Activated naive CD8-positive, alpha-beta T cell treated with anti-CD3 and anti-CD28 coated beads for 36 hours (primary cell): Measurements from ENCODE around the gene KLF3. TPM values are rescaled to one million over a fixed set of nuclear protein-coding genes. Genes with fewer than 3 reads are reported as not detected.
A peak's percentile ranks its signal among the peaks of the same experiment; 100 is the strongest.

ENCODE experiments used
- DNase-seq: peaks from one replicate; pipeline ENCODE4 v3.0.0; 2021
- H3K27ac Mint-ChIP-seq: one replicate; pipeline ENCODE4 v1.8.0; 2022; ENCODE audit warnings: mild to moderate bottlenecking, moderate library complexity, mixed read lengths
- H3K27me3 Mint-ChIP-seq: one replicate; pipeline ENCODE4 v1.8.0; 2022; ENCODE audit warnings: mild to moderate bottlenecking, mixed read lengths
- H3K36me3 Mint-ChIP-seq: one replicate; pipeline ENCODE4 v1.8.0; 2021; ENCODE audit warnings: mild to moderate bottlenecking, mixed read lengths
- H3K4me1 Mint-ChIP-seq: one replicate; pipeline ENCODE4 v1.8.0; 2021; ENCODE audit warnings: mixed read lengths
- H3K4me3 Mint-ChIP-seq: one replicate; pipeline ENCODE4 v1.8.0; 2022; ENCODE audit warnings: mild to moderate bottlenecking, moderate library complexity, mixed read lengths
- H3K9me3 Mint-ChIP-seq: one replicate; pipeline ENCODE4 v1.8.0; 2022; ENCODE audit warnings: mixed read lengths
- total RNA-seq, 2 experiments: library from RNA; stranded (reverse); gene quantifications; one replicate each; pipeline ENCODE4 v1.2.3, GENCODE V29; 2021

KLF3 gene
- total RNA-seq, 2 experiments from 2014 or later = 10.0 to 10.4 TPM

GRCh38 chr4:38692421-38692820 lies 28.4 kb downstream of the KLF3 start:
- Mint-ChIP-seq H3K27me3 (no peaks in the 10 kb centered on the region), H3K27ac (no peak overlapping the region), H3K9me3 (no peaks in the 10 kb centered on the region), H3K4me3 (no peak overlapping the region), H3K4me1 (peaks cover 22% of the 10 kb centered on the region), H3K36me3 (peaks cover 48% of the 10 kb centered on the region)
- no peak for DNase-seq

- peaks cover 11% of the 10 kb centered on the region for H3K4me1 Mint-ChIP-seq
- no peaks in the 10 kb centered on the region for H3K9me3 Mint-ChIP-seq
- H3K4me3 Mint-ChIP-seq = no peak overlapping the region
- H3K36me3 Mint-ChIP-seq = peaks cover 42% of the 10 kb centered on the region
- no peak for DNase-seq
- peak overlapping the region; percentile 71 for H3K27ac Mint-ChIP-seq
- no peaks in the 10 kb centered on the region for H3K27me3 Mint-ChIP-seq
These were observed 29.6 kb downstream of the KLF3 start for GRCh38 chr4:38693569-38693968.

DNA sequence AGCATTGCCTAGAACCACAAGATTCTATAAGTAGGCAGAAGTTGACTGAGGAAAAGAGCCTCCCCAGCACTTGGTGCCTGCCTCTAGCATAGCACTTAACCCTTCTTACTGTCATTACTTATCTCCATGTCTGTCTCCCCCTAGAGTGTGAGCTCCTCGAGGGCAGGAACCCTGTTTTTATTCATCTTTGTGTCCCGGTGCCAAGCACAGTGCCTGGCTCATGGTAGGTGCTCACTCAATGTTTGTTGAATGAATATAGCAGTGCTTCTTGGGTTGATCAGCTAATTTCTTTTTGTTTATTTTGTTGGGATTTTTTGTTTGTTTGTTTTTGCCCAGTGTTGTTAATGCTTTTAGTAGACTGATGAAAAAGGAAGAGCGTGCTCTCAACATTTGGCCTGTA lies 30.3 kb downstream of the KLF3 start:
- Mint-ChIP-seq H3K27ac (peak overlapping the region; percentile 10), H3K4me1 (peaks cover 11% of the 10 kb centered on the region), H3K36me3 (peaks cover 38% of the 10 kb centered on the region), H3K27me3 (no peaks in the 10 kb centered on the region), H3K9me3 (no peaks in the 10 kb centered on the region), H3K4me3 (no peak overlapping the region)
- DNase-seq = no peak

DNA sequence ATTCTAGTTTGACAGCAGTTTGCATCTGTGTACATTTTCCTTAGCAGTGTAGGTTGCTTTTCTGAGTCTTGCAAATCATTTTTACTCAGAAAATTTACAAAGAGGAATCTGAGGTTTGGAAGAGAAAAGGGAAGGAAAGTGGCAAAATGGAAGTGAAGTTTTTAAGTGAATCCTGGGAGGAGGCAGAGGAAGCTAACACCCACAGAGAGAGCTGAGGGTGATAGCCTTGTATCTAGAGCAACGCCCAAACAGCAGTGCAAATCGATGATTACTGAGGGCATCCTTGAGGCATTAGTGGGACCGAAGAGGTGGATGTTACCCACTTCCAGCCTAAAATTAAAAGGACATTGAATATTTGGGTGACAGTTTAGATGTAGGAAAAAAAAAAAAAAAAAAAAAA lies 31.8 kb downstream of the KLF3 start:
- H3K4me3 Mint-ChIP-seq = no peak overlapping the region
- no peaks in the 10 kb centered on the region for H3K9me3 Mint-ChIP-seq
- peaks cover 25% of the 10 kb centered on the region for H3K36me3 Mint-ChIP-seq
- H3K27me3 Mint-ChIP-seq = no peaks in the 10 kb centered on the region
- no peak overlapping the region for H3K27ac Mint-ChIP-seq
- no peak for DNase-seq
- peaks cover 11% of the 10 kb centered on the region for H3K4me1 Mint-ChIP-seq

- H3K27ac Mint-ChIP-seq = no peak overlapping the region
- peaks cover 24% of the 10 kb centered on the region for H3K36me3 Mint-ChIP-seq
- no peaks in the 10 kb centered on the region for H3K27me3 Mint-ChIP-seq
- no peak for DNase-seq
- H3K4me3 Mint-ChIP-seq = no peak overlapping the region
- no peaks in the 10 kb centered on the region for H3K9me3 Mint-ChIP-seq
- H3K4me1 Mint-ChIP-seq = peaks cover 11% of the 10 kb centered on the region
These were observed 32.7 kb downstream of the KLF3 start for GRCh38 chr4:38696697-38697096.

- H3K4me1 Mint-ChIP-seq = peaks cover 11% of the 10 kb centered on the region
- no peaks in the 10 kb centered on the region for H3K9me3 Mint-ChIP-seq
- no peaks in the 10 kb centered on the region for H3K27me3 Mint-ChIP-seq
- H3K36me3 Mint-ChIP-seq = peaks cover 24% of the 10 kb centered on the region
- no peak overlapping the region for H3K4me3 Mint-ChIP-seq
- no peak overlapping the region for H3K27ac Mint-ChIP-seq
- DNase-seq = no peak
These were observed 34.2 kb downstream of the KLF3 start for GRCh38 chr4:38698176-38698575.

DNA sequence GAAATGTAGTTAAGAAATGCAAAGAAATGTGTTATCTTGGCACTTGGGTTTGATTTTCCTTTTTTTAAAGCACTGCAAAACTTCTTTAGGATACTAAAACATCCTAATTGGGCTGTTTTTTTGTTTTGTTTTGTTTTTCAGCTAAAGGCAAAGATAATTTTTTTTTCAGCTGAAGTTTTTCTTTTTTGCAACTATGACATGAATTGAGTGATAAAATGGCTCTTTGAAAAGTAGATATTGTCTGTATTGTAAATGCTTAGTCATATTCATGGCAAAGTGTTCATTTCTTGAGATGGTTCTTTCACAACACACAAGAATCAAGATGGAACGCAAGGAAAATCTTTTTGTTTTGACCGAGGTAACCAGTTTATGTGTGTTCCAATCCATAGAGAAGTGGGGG lies 35.1 kb downstream of the KLF3 start:
- Mint-ChIP-seq H3K27me3 (no peaks in the 10 kb centered on the region), H3K4me1 (peaks cover 5% of the 10 kb centered on the region), H3K9me3 (no peaks in the 10 kb centered on the region), H3K4me3 (no peak overlapping the region), H3K36me3 (peaks cover 18% of the 10 kb centered on the region), H3K27ac (peak overlapping the region; percentile 21)
- DNase-seq = no peak

DNA sequence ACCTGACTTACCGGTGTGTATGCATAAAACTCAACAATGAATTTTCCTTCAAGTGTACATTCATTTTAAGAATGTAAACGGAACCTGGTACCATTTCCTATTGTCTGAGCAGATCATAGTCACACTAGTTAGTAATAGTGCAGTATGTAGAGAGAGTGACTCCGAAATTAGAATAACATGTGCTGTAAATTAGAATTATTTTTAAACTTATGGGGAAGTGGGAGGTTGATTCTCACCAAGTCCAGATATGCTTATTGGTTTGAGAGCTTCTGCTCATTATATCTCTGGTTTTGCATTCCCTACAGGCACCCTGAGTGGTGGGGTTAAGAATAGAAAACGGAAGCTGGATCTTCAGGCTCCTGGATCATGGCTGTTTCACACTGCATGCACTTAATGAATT lies 39.6 kb downstream of the KLF3 start:
- Mint-ChIP-seq H3K4me1 (peaks cover 8% of the 10 kb centered on the region), H3K27ac (no peak overlapping the region)
- no peak for DNase-seq

GRCh38 chr4:38704622-38705154 lies 40.7 kb downstream of the KLF3 start:
- Mint-ChIP-seq H3K27ac (no peak overlapping the region), H3K36me3 (no peaks in the 10 kb centered on the region), H3K27me3 (no peaks in the 10 kb centered on the region), H3K9me3 (no peaks in the 10 kb centered on the region), H3K4me1 (peaks cover 8% of the 10 kb centered on the region), H3K4me3 (no peak overlapping the region)
- no peak for DNase-seq

More for the DNA sequence above, 39.6 kb downstream of the KLF3 start:
- Mint-ChIP-seq H3K9me3 (no peaks in the 10 kb centered on the region), H3K4me3 (no peak overlapping the region), H3K36me3 (peaks cover 2% of the 10 kb centered on the region), H3K27me3 (no peaks in the 10 kb centered on the region)

- Mint-ChIP-seq H3K9me3 (no peaks in the 10 kb centered on the region), H3K27ac (no peak overlapping the region), H3K4me1 (peaks cover 8% of the 10 kb centered on the region), H3K36me3 (no peaks in the 10 kb centered on the region), H3K27me3 (no peaks in the 10 kb centered on the region), H3K4me3 (no peak overlapping the region)
- DNase-seq = no peak
These were observed 42.3 kb downstream of the KLF3 start for GRCh38 chr4:38706301-38706700.

DNA sequence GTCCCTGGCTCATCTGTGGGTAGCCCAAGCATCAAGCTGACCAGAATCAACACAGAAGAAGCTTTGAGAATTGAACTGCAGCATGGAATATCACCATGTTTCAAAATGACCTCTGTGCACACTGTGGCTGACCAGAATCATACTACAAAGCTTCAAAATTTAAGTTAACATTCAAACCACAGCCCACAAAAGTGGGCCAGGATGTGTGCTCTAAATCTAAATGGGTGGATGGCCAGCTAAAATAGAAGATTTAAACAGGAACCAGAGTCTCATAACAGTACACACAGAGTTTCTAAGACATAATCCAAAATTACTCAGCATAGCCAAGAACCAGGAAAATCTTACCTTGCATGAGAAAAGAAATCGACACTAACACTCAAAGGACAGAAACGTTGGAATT lies 46.1 kb downstream of the KLF3 start:
- Mint-ChIP-seq H3K36me3 (peaks cover 9% of the 10 kb centered on the region), H3K9me3 (peaks cover 14% of the 10 kb centered on the region), H3K27ac (no peak overlapping the region), H3K4me1 (peaks cover 8% of the 10 kb centered on the region), H3K4me3 (no peak overlapping the region), H3K27me3 (no peaks in the 10 kb centered on the region)
- DNase-seq = no peak

GRCh38 chr4:38711066-38711465 lies 47.1 kb downstream of the KLF3 start:
- Mint-ChIP-seq H3K9me3 (peaks cover 14% of the 10 kb centered on the region), H3K27me3 (no peaks in the 10 kb centered on the region), H3K4me1 (peaks cover 3% of the 10 kb centered on the region), H3K4me3 (no peak overlapping the region), H3K27ac (no peak overlapping the region), H3K36me3 (peaks cover 9% of the 10 kb centered on the region)
- no peak for DNase-seq

GRCh38 chr4:38715050-38715449 lies 51.1 kb downstream of the KLF3 start:
- Mint-ChIP-seq H3K36me3 (peaks cover 9% of the 10 kb centered on the region), H3K9me3 (peaks cover 14% of the 10 kb centered on the region), H3K27ac (no peak overlapping the region), H3K27me3 (no peaks in the 10 kb centered on the region), H3K4me1 (no peaks in the 10 kb centered on the region), H3K4me3 (no peak overlapping the region)
- no peak for DNase-seq

DNA sequence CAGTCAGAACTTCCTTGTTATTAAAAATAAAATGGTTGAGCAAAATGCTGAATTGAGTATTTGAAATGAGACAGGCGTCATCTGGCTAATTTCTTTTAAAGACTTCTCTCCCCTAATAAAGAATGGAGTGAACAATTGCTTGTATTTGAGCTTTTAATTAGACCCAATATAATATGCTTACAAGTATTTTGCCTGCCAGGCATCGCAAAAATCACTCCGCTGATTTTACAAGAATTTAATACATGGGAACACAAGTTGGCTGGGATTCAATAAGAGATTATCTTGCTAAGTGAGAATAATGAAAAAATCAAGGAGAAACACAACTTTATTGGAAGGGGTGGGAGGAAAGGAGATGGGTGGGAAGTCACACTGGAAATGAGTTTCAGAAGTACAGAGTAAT lies 52.3 kb downstream of the KLF3 start:
- no peak overlapping the region for H3K27ac Mint-ChIP-seq
- H3K36me3 Mint-ChIP-seq = peaks cover 9% of the 10 kb centered on the region
- H3K9me3 Mint-ChIP-seq = peaks cover 14% of the 10 kb centered on the region
- no peaks in the 10 kb centered on the region for H3K27me3 Mint-ChIP-seq
- DNase-seq = no peak
- H3K4me1 Mint-ChIP-seq = no peaks in the 10 kb centered on the region
- no peak overlapping the region for H3K4me3 Mint-ChIP-seq

- Mint-ChIP-seq H3K36me3 (peaks cover 7% of the 10 kb centered on the region), H3K9me3 (peaks cover 9% of the 10 kb centered on the region), H3K4me3 (no peak overlapping the region), H3K4me1 (no peaks in the 10 kb centered on the region), H3K27ac (no peak overlapping the region), H3K27me3 (no peaks in the 10 kb centered on the region)
- no peak for DNase-seq
These were observed 53.6 kb downstream of the KLF3 start for GRCh38 chr4:38717604-38718003.

GRCh38 chr4:38723114-38723513 lies 59.1 kb downstream of the KLF3 start:
- Mint-ChIP-seq H3K36me3 (no peaks in the 10 kb centered on the region), H3K4me1 (peaks cover 4% of the 10 kb centered on the region), H3K9me3 (no peaks in the 10 kb centered on the region), H3K27me3 (no peaks in the 10 kb centered on the region), H3K4me3 (no peak overlapping the region), H3K27ac (no peak overlapping the region)
- DNase-seq = no peak
